SK-N-SH (cell line): Measurements from ENCODE around the gene PLCG2. TPM values are rescaled to one million over a fixed set of nuclear protein-coding genes. Genes with fewer than 3 reads are reported as not detected.

Experiments used
- CTCF ChIA-PET: fragments of 300-600, 350-600 bp; formaldehyde crosslinking; extraction: SDS; loops from one replicate; lab custom pipeline; 2021; lab: Yijun Ruan, JAX
- POLR2A ChIA-PET: fragments of 350-600 bp; sonication (Branson Sonifier 250); formaldehyde crosslinking; extraction: SDS; loops from one replicate; lab custom pipeline; 2020; ENCODE audit warnings: antibody characterized with exemption, inconsistent platforms; lab: Yijun Ruan, JAX
- DNase-seq: peaks from one replicate; pipeline ENCODE4 v3.0.0; 2012
- H2AFZ ChIP-seq: fragments of 200-600 bp; sonication (generic); 2 replicates; pipeline ENCODE4 v1.8.1; 2016; ENCODE audit warnings: antibody characterized with exemption, mild to moderate bottlenecking, low read depth
- H3F3A ChIP-seq: fragments of 200-600 bp; sonication (generic); replicated peaks from 2 replicates; pipeline ENCODE3; 2016; ENCODE audit warnings: antibody characterized with exemption, mild to moderate bottlenecking; ENCODE audit not compliant: insufficient read depth
- H3K27ac ChIP-seq, 2 experiments: fragments of 200-500 bp in 1 of 2; fragments of 200-600 bp in 1 of 2; sonication (Bioruptor generic) in 1 of 2; sonication (generic), shearing (Covaris generic) in 1 of 2; 2 replicates each; pipeline versions ENCODE4 v1.5.1 to v1.6.1; 2014 to 2016; ENCODE audit warnings: low read depth in 2 of 2, inconsistent platforms in 1 of 2, low read length in 1 of 2, mild to moderate bottlenecking in 1 of 2, mixed read lengths in 1 of 2
- H3K27me3 ChIP-seq: fragments of 200-600 bp; sonication (generic), shearing (Covaris generic); 2 replicates; pipeline ENCODE4 v1.6.1; 2016; ENCODE audit warnings: mixed run types; ENCODE audit not compliant: insufficient read depth
- H3K36me3 ChIP-seq, 2 experiments: fragments of 200-500 bp in 1 of 2; fragments of 200-600 bp in 1 of 2; sonication (Bioruptor generic) in 1 of 2; sonication (generic) in 1 of 2; replicated peaks in 1 of 2; 2 replicates each; pipeline versions ENCODE3 to v1.5.1; 2014 to 2016; ENCODE audit warnings: low read length in 1 of 2, mild to moderate bottlenecking in 1 of 2; ENCODE audit not compliant: insufficient read depth in 2 of 2, control insufficient read depth in 1 of 2
- H3K4me1 ChIP-seq, 2 experiments: fragments of 200-500 bp in 1 of 2; fragments of 200-600 bp in 1 of 2; sonication (Bioruptor generic) in 1 of 2; sonication (generic), shearing (Covaris generic) in 1 of 2; 2 replicates each; pipeline versions ENCODE4 v1.5.1 to v1.6.1; 2014 to 2016; ENCODE audit warnings: low read depth in 1 of 2, low read length in 1 of 2, mixed run types in 1 of 2; ENCODE audit not compliant: insufficient read depth in 2 of 2, control insufficient read depth in 1 of 2
- H3K4me2 ChIP-seq: fragments of 200-600 bp; sonication (generic), shearing (Covaris generic); 2 replicates; pipeline ENCODE4 v1.6.1; 2017; ENCODE audit warnings: mixed run types
- H3K4me3 ChIP-seq, 2 experiments: fragments of 200-500 bp in 1 of 2; fragments of 200-600 bp in 1 of 2; sonication (Bioruptor generic) in 1 of 2; sonication (generic), shearing (Covaris generic) in 1 of 2; 2 replicates each; pipeline versions ENCODE4 v1.5.1 to v1.8.1; 2014 to 2016; ENCODE audit warnings: low read depth in 2 of 2, inconsistent platforms in 1 of 2, low read length in 1 of 2, mild to moderate bottlenecking in 1 of 2, mixed read lengths in 1 of 2, moderate library complexity in 1 of 2
- H3K79me2 ChIP-seq: fragments of 200-600 bp; sonication (generic); 2 replicates; pipeline ENCODE4 v1.8.1; 2017; ENCODE audit warnings: mild to moderate bottlenecking; ENCODE audit not compliant: insufficient read depth
- H3K9ac ChIP-seq: fragments of 200-600 bp; sonication (generic); 2 replicates; pipeline ENCODE4 v1.6.1; 2017; ENCODE audit warnings: mixed run types
- H3K9me2 ChIP-seq: fragments of 200-600 bp; sonication (generic); 2 replicates; pipeline ENCODE4 v1.6.1; 2017; ENCODE audit warnings: mixed run types
- H3K9me3 ChIP-seq: fragments of 200-600 bp; sonication (generic); 2 replicates; pipeline ENCODE4 v1.6.1; 2017; ENCODE audit warnings: mixed run types, mild to moderate bottlenecking, moderate library complexity
- H4K20me1 ChIP-seq: fragments of 200-600 bp; sonication (generic); 2 replicates; pipeline ENCODE4 v1.6.1; 2017; ENCODE audit warnings: mild to moderate bottlenecking, mixed run types; ENCODE audit not compliant: insufficient read depth
- ELF1 ChIP-seq: IDR thresholded peaks from 2 replicates; pipeline ENCODE4 v1.4.0; 2012
- EZH2phosphoT487 ChIP-seq: fragments of 200-600 bp; sonication (generic); IDR thresholded peaks from 2 replicates; pipeline ENCODE4 v1.6.1; 2017; ENCODE audit warnings: low read depth, mixed run types, mild to moderate bottlenecking, antibody characterized with exemption, moderate library complexity, borderline replicate concordance
- FOSL2 ChIP-seq: IDR thresholded peaks from 2 replicates; pipeline ENCODE4 v1.4.0; 2012; ENCODE audit warnings: low read depth, mild to moderate bottlenecking, moderate library complexity, borderline replicate concordance
- FOXJ3 ChIP-seq: sonication (generic); formaldehyde crosslinking; IDR thresholded peaks from 2 replicates; pipeline ENCODE4 v1.5.1; 2020; ENCODE audit warnings: mild to moderate bottlenecking, missing genetic modification reagents
- FOXM1 ChIP-seq: IDR thresholded peaks from 2 replicates; pipeline ENCODE4 v1.4.0; 2012; ENCODE audit warnings: low read depth, mild to moderate bottlenecking
- MEF2A ChIP-seq: IDR thresholded peaks from 2 replicates; pipeline ENCODE4 v1.4.0; 2012; ENCODE audit warnings: low read depth, borderline replicate concordance
- MXI1 ChIP-seq: IDR thresholded peaks from 2 replicates; pipeline ENCODE4 v1.6.1; 2012; ENCODE audit warnings: mild to moderate bottlenecking, low read depth, low read length, improper control_type of control experiment
- POLR2AphosphoS5 ChIP-seq: IDR thresholded peaks from 2 replicates; pipeline ENCODE4 v1.6.1; 2012; ENCODE audit warnings: low read depth, low read length
- RAD21 ChIP-seq: IDR thresholded peaks from 2 replicates; pipeline ENCODE4 v1.6.1; 2012; ENCODE audit warnings: mild to moderate bottlenecking, low read length
- RCOR1 ChIP-seq: fragments of 150-350 bp; IDR thresholded peaks from 2 replicates; pipeline ENCODE4 v1.6.1; 2017; ENCODE audit warnings: antibody characterized with exemption, low read length
- RFX5 ChIP-seq: IDR thresholded peaks from 2 replicates; pipeline ENCODE4 v1.6.1; 2012; ENCODE audit warnings: mild to moderate bottlenecking, improper control_type of control experiment, low read length
- SIN3A ChIP-seq: IDR thresholded peaks from 2 replicates; pipeline ENCODE4 v1.6.1; 2012; ENCODE audit warnings: low read depth, mild to moderate bottlenecking, low read length, moderate library complexity, borderline replicate concordance
- TCF12 ChIP-seq: IDR thresholded peaks from 2 replicates; pipeline ENCODE4 v1.4.0; 2012
- TEAD4 ChIP-seq: IDR thresholded peaks from 2 replicates; pipeline ENCODE4 v1.4.0; 2012; ENCODE audit warnings: mild to moderate bottlenecking, borderline replicate concordance; ENCODE audit not compliant: insufficient read depth
- WGBS: methylation state at CpG from one replicate; pipeline ENCODE4 v1.1.6; 2017; ENCODE audit warnings: low lambda C conversion rate; 5-methylcytosine and 5-hydroxymethylcytosine counted together
- polyA plus RNA-seq, 3 experiments: library from polyadenylated mRNA; depleted of rRNA; stranded (reverse); fragments of >200 nt; gene quantifications; 2 replicates each; pipeline ENCODE4 v1.2.3, GENCODE V29; 2012
- TF ChIP-seq, protein P1 (sequence below): IDR thresholded peaks from 2 replicates; pipeline ENCODE4 v1.6.1; 2012; ENCODE audit warnings: mild to moderate bottlenecking, low read depth, low read length, moderate library complexity
- TF ChIP-seq, protein P2 (sequence below): IDR thresholded peaks from 2 replicates; pipeline ENCODE4 v1.4.0; 2012; ENCODE audit warnings: low read depth, borderline replicate concordance
- TF ChIP-seq, protein P3 (sequence below): IDR thresholded peaks from 2 replicates; pipeline ENCODE4 v1.4.0; 2012; ENCODE audit warnings: low read depth

PLCG2 gene
- polyA plus RNA-seq, 1 of the 3 experiments (the other 2 are of a cell fraction) = 0.23 TPM

DNA sequence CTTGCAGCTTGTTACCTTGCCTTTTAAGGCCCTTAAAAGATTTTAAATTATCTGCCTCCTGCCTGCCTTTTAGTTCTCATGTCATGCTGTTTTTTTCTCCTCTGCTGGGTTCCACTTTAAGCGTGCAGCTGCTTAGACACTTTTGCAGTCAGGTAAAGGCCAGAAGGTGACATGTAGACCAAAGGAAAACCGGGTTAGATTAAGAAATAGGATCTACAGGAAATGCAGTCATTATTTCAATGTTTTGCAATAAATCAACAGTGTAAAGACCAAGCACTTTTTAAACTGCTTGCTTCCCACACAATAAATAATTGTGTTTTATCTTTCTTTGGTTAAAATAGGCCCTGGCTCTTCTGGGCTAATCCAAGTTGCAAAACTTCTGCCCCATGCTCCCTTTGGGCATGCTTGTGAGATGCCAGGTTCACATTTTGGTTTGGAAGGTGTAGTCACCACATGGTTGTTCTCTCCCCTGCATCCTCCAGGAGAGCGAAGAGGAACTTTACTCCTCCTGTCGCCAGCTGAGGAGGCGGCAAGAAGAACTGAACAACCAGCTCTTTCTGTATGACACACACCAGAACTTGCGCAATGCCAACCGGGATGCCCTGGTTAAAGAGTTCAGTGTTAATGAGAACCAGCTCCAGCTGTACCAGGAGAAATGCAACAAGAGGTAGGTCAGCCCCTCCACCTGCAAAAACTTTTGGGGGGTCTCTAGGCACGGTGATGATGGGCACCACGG, 177.3 kb downstream of the PLCG2 start:
- Histone ChIP-seq H2AFZ (no peak overlapping the region), H3K27ac (no peak overlapping the region), H3K4me3 (no peak overlapping the region), H4K20me1 (no peaks in the 10 kb centered on the region), H3K9me2 (no peaks in the 10 kb centered on the region), H3K9me3 (no peaks in the 10 kb centered on the region; the same call in 1 of the 2 replicates), H3K79me2 (no peaks in the 10 kb centered on the region), H3F3A (no peaks in the 10 kb centered on the region), H3K36me3 (no peaks in the 10 kb centered on the region), H3K4me1 (no peaks in the 10 kb centered on the region), H3K27me3 (no peaks in the 10 kb centered on the region), H3K4me2 (no peak overlapping the region), H3K9ac (no peak overlapping the region)
- WGBS = 48% methylated on average over 7 of the region's 9 CpGs
- TF ChIP-seq TEAD4 (no peak), TCF12 (no peak), RCOR1 (no peak), EZH2phosphoT487 (no peak), ELF1 (no peak), MXI1 (no peak), FOSL2 (no peak), FOXM1 (no peak), POLR2AphosphoS5 (no peak)
- TF ChIP-seq, protein P1, sequence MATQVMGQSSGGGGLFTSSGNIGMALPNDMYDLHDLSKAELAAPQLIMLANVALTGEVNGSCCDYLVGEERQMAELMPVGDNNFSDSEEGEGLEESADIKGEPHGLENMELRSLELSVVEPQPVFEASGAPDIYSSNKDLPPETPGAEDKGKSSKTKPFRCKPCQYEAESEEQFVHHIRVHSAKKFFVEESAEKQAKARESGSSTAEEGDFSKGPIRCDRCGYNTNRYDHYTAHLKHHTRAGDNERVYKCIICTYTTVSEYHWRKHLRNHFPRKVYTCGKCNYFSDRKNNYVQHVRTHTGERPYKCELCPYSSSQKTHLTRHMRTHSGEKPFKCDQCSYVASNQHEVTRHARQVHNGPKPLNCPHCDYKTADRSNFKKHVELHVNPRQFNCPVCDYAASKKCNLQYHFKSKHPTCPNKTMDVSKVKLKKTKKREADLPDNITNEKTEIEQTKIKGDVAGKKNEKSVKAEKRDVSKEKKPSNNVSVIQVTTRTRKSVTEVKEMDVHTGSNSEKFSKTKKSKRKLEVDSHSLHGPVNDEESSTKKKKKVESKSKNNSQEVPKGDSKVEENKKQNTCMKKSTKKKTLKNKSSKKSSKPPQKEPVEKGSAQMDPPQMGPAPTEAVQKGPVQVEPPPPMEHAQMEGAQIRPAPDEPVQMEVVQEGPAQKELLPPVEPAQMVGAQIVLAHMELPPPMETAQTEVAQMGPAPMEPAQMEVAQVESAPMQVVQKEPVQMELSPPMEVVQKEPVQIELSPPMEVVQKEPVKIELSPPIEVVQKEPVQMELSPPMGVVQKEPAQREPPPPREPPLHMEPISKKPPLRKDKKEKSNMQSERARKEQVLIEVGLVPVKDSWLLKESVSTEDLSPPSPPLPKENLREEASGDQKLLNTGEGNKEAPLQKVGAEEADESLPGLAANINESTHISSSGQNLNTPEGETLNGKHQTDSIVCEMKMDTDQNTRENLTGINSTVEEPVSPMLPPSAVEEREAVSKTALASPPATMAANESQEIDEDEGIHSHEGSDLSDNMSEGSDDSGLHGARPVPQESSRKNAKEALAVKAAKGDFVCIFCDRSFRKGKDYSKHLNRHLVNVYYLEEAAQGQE = no peak
- TF ChIP-seq, protein P2, sequence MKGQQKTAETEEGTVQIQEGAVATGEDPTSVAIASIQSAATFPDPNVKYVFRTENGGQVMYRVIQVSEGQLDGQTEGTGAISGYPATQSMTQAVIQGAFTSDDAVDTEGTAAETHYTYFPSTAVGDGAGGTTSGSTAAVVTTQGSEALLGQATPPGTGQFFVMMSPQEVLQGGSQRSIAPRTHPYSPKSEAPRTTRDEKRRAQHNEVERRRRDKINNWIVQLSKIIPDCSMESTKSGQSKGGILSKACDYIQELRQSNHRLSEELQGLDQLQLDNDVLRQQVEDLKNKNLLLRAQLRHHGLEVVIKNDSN = no peak
- TF ChIP-seq, protein P3, sequence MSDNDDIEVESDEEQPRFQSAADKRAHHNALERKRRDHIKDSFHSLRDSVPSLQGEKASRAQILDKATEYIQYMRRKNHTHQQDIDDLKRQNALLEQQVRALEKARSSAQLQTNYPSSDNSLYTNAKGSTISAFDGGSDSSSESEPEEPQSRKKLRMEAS = no peak
- POLR2A ChIA-PET = no interaction called here
- CTCF ChIA-PET = no interaction called here
- no peak for DNase-seq

DNA sequence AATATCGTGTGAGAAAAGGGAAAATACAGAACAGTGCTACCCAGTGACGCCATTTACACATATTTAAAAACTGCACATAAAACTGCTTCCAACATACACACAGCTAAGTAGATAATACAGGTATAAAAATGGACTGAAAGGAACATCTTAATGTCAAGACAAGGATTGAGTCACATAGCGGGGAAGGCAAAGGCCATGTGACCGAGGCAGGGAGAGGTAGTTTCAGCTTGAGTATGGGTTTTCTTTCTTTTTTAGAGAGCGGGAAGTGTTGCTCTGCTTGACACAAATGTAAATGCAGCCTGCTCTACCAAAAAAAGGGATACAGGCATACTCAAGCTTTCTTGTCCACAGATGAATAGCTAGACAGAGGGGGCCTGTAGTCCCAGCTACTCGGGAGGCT, 185.7 kb downstream of the PLCG2 start:
- DNase-seq = no peak
- Histone ChIP-seq H3K4me3 (no peak overlapping the region), H3K4me2 (no peak overlapping the region), H3K9ac (no peak overlapping the region), H2AFZ (no peak overlapping the region), H3F3A (no peaks in the 10 kb centered on the region), H3K27me3 (no peaks in the 10 kb centered on the region; the same call in 1 of the 2 replicates), H3K36me3 (no peaks in the 10 kb centered on the region)
- 41% methylated on average over 6 of the region's 6 CpGs for WGBS
- TF ChIP-seq MEF2A (no peak), RAD21 (no peak), RFX5 (no peak), FOXJ3 (CRISPR knock-in tag) (no peak), SIN3A (no peak)
- TF ChIP-seq, protein P3 = no peak
- TF ChIP-seq, all 33 proteins: peak for 0
- Histone ChIP-seq H3K9me2 (no peaks in the 10 kb centered on the region), H3K4me1 (no peaks in the 10 kb centered on the region), H4K20me1 (no peaks in the 10 kb centered on the region), H3K9me3 (no peaks in the 10 kb centered on the region), H3K27ac (no peak overlapping the region), H3K79me2 (no peaks in the 10 kb centered on the region)
- ChIA-PET POLR2A (no interaction called here), CTCF (no interaction called here)
